Smooth muscle cell (in vitro differentiated cells): ENCODE measurements around the gene CDH22. TPM values are rescaled to one million over a fixed set of nuclear protein-coding genes. Genes with fewer than 3 reads are reported as not detected.

Experiments used
- DNase-seq: peaks from one replicate; lab custom pipeline; 2025; ENCODE audit not compliant: unreplicated experiment; lab: John Stamatoyannopoulos, UW
- H2AFZ ChIP-seq: fragments of 200-600 bp; sonication (generic); 2 replicates; pipeline ENCODE4 v1.6.0; 2016; ENCODE audit warnings: antibody characterized with exemption, low read depth, mild to moderate bottlenecking
- H3F3A ChIP-seq: fragments of 200-600 bp; sonication (generic); 2 replicates; pipeline ENCODE4 v1.6.0; 2017; ENCODE audit warnings: antibody characterized with exemption, low read depth
- H3K27ac ChIP-seq: fragments of 200-600 bp; sonication (generic); 2 replicates; pipeline ENCODE4 v1.5.1; 2016; ENCODE audit warnings: low read depth, mild to moderate bottlenecking
- H3K27me3 ChIP-seq: fragments of 200-600 bp; sonication (generic); 2 replicates; pipeline ENCODE4 v1.6.1; 2016; ENCODE audit warnings: low read depth, mild to moderate bottlenecking
- H3K36me3 ChIP-seq: fragments of 200-600 bp; sonication (generic); 2 replicates; pipeline ENCODE4 v1.5.1; 2016; ENCODE audit warnings: low read depth
- H3K4me1 ChIP-seq: fragments of 200-600 bp; sonication (generic); 2 replicates; pipeline ENCODE4 v1.5.1; 2016; ENCODE audit warnings: low read depth
- H3K4me2 ChIP-seq: fragments of 200-600 bp; sonication (generic); 2 replicates; pipeline ENCODE4 v1.6.0; 2016; ENCODE audit warnings: mild to moderate bottlenecking
- H3K4me3 ChIP-seq: fragments of 200-600 bp; sonication (generic); 2 replicates; pipeline ENCODE4 v1.5.1; 2016; ENCODE audit warnings: mild to moderate bottlenecking
- H3K79me2 ChIP-seq: fragments of 200-600 bp; sonication (generic); 2 replicates; pipeline ENCODE4 v1.6.0; 2016; ENCODE audit warnings: low read depth, mild to moderate bottlenecking
- H3K9ac ChIP-seq: fragments of 200-600 bp; sonication (generic); 2 replicates; pipeline ENCODE4 v1.6.0; 2016; ENCODE audit warnings: low read depth
- H3K9me3 ChIP-seq: fragments of 200-600 bp; sonication (generic); replicated peaks from 2 replicates; pipeline ENCODE4 v1.5.1; 2016; ENCODE audit warnings: low read depth
- H4K20me1 ChIP-seq: fragments of 200-600 bp; sonication (generic); 2 replicates; pipeline ENCODE4 v1.6.0; 2016; ENCODE audit warnings: low read depth
- CTCF ChIP-seq: fragments of 200-600 bp; sonication (generic); IDR thresholded peaks from 2 replicates; pipeline ENCODE4 v1.5.1; 2017; ENCODE audit warnings: borderline replicate concordance, mild to moderate bottlenecking, antibody characterized with exemption; ENCODE audit not compliant: insufficient read depth, poor library complexity, severe bottlenecking
- WGBS: methylation state at CpG from one replicate; pipeline ENCODE4 v1.1.7; 2016; ENCODE audit warnings: low lambda C conversion rate; 5-methylcytosine and 5-hydroxymethylcytosine counted together
- polyA plus RNA-seq: library from polyadenylated mRNA; unstranded; fragments of >200 nt; fragmentation: Nextera tagmentation; extraction: Ambion mirVana; gene quantifications from 2 replicates; pipeline ENCODE4 v1.2.1, GENCODE V29; 2016
- total RNA-seq: library from RNA; depleted of rRNA; stranded (reverse); fragments of >200 nt; gene quantifications from 2 replicates; pipeline ENCODE4 v1.2.3, GENCODE V29; 2014

Gene CDH22
- total and polyA plus RNA-seq, 2 experiments from 2014 or later = not detected

GRCh38 chr20:46355778-46356177, 47.5 kb upstream of the CDH22 start:
- DNase-seq = no peak
- Histone ChIP-seq H3K9me3 (no peaks in the 10 kb centered on the region), H3K27me3 (no peaks in the 10 kb centered on the region), H3K27ac (no peak overlapping the region), H3K36me3 (no peaks in the 10 kb centered on the region), H3F3A (peaks cover 13% of the 10 kb centered on the region), H3K79me2 (peaks cover 7% of the 10 kb centered on the region), H3K4me1 (peaks cover 11% of the 10 kb centered on the region), H3K9ac (no peak overlapping the region), H3K4me2 (no peak overlapping the region), H3K4me3 (no peak overlapping the region), H4K20me1 (peaks cover 39% of the 10 kb centered on the region), H2AFZ (no peak overlapping the region)
- no peak for TF ChIP-seq CTCF
- 85% methylated on average over 7 of the region's 7 CpGs for WGBS

- 97% methylated on average over 20 of the region's 20 CpGs for WGBS
- DNase-seq = no peak
Measured at GRCh38 chr20:46354920-46355654, 46.8 kb upstream of the CDH22 start.

GRCh38 chr20:46354207-46354555, 45.9 kb upstream of the CDH22 start:
- Histone ChIP-seq H2AFZ (no peak overlapping the region), H3F3A (peaks cover 23% of the 10 kb centered on the region), H3K4me2 (no peak overlapping the region), H3K79me2 (no peaks in the 10 kb centered on the region), H3K4me1 (peaks cover 27% of the 10 kb centered on the region), H3K36me3 (no peaks in the 10 kb centered on the region), H3K27me3 (no peaks in the 10 kb centered on the region), H3K4me3 (no peak overlapping the region), H3K9ac (no peak overlapping the region), H3K9me3 (no peaks in the 10 kb centered on the region), H4K20me1 (peaks cover 33% of the 10 kb centered on the region), H3K27ac (no peak overlapping the region)
- DNase-seq = no peak
- TF ChIP-seq CTCF = no peak
- 97% methylated on average over 4 of the region's 4 CpGs for WGBS

More at GRCh38 chr20:46354920-46355654, 46.8 kb upstream of the CDH22 start:
- Histone ChIP-seq H3K4me1 (peaks cover 18% of the 10 kb centered on the region), H3K36me3 (no peaks in the 10 kb centered on the region), H3K79me2 (no peaks in the 10 kb centered on the region), H4K20me1 (peaks cover 33% of the 10 kb centered on the region), H3K4me2 (no peak overlapping the region), H3K9me3 (no peaks in the 10 kb centered on the region), H3K9ac (no peak overlapping the region), H3K27me3 (no peaks in the 10 kb centered on the region), H2AFZ (no peak overlapping the region), H3K4me3 (no peak overlapping the region), H3K27ac (no peak overlapping the region), H3F3A (peaks cover 15% of the 10 kb centered on the region)
- TF ChIP-seq CTCF = no peak
